ENCODE measurements around the gene ATP8B1. TPM values are rescaled to one million over a fixed set of nuclear protein-coding genes. Genes with fewer than 3 reads are reported as not detected.
"Not testable (repeated sequence)": the region's sequence is repeated elsewhere in the genome, so short reads cannot be mapped to it uniquely, and the experiment has no call there.

The ATP8B1 gene
- total RNA-seq, 1 donor from 2014 or later = 0.16 TPM

DNA sequence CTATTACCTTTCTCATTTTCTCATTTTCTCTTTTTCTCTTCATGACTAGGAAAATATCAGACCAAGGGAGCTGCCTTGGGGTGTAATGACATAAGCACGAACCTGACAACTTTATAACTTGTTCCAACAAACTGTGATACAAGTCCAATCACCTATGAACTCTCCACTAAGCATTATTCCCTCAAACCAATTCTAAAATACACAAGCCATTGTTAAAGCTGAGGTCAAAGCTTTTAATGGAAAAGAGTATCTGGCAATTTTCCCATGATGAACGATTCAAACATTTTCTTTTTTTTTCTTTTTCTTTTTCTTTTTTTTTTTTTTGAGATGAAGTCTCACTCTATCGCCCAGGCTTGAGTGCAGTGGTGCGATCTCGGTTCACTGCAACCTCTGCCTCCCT lies 133.1 kb downstream of the ATP8B1 start:
- Mint-ChIP-seq H3K27me3 (ENCODE audit: insufficient read depth) (no peaks in the 10 kb centered on the region), H3K4me3 (no peak overlapping the region), H3K4me1 (ENCODE audit: low read depth) (peaks cover 6% of the 10 kb centered on the region), H3K36me3 (ENCODE audit: low read depth) (no peaks in the 10 kb centered on the region), H3K9me3 (peaks cover 17% of the 10 kb centered on the region), H3K27ac (no peak overlapping the region)
- no peak for DNase-seq (ENCODE audit: low spot score)
- intact Hi-C loops (cut with micrococcal nuclease) = no loop called here

DNA sequence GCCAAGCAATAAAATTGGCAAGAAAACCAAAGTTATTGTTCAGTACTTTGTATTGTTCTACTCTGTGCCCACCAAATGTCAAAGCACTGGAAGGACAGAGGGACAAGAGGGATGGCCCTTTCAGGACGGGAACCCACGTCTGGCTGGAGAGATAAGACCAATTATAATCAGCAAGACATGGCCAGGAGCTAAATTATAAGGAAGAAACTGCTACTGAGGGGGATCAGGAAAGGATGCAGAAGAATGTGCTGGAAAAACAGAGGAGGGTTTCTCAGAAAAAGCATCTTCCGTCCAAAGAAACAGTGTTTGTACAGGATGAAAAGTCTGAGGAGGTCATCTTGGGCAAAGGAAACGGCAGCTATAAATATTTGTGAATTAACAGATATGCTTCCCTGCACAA lies 135.1 kb downstream of the ATP8B1 start:
- Mint-ChIP-seq H3K27ac (no peak overlapping the region), H3K36me3 (ENCODE audit: low read depth) (no peaks in the 10 kb centered on the region), H3K4me1 (ENCODE audit: low read depth) (peaks cover 6% of the 10 kb centered on the region), H3K9me3 (peaks cover 14% of the 10 kb centered on the region), H3K4me3 (no peak overlapping the region), H3K27me3 (ENCODE audit: insufficient read depth) (no peaks in the 10 kb centered on the region)
- DNase-seq (ENCODE audit: low spot score) = no peak
- intact Hi-C loops (cut with micrococcal nuclease) = no loop called here

DNA sequence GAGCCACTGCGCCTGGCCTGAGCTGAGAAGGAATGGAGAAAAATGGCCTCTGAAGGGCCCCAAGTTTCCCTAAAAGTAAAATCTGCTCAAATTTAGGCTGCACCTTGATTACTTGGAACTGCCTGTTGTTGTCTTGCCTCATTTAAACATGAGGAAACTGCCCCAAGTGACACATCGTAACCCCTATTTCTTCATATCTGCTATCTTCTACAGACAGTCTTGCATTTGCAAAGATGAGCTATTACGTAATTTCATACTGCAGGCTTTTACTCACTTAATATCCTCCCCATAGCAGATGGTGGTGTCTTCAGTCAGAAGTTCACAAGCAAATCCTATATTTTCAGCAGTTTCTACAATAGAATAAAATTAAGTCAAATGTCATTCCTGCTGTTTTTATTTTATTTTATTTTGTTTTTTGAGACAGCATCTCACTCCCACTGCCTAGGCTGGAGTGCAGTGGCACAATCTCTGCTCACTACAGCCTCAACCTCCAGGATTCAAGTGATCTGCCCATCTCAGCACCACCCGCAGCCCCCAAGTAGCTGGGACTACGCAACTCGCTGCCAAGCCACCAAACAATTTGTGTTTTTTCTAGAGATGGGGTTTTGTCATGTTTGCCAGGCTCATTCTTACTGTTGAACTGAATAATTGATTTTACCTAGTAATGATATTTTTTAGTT lies 136.2 kb downstream of the ATP8B1 start:
- Mint-ChIP-seq H3K27ac (no peak overlapping the region), H3K4me3 (no peak overlapping the region), H3K36me3 (ENCODE audit: low read depth) (no peaks in the 10 kb centered on the region), H3K9me3 (peaks cover 9% of the 10 kb centered on the region), H3K27me3 (ENCODE audit: insufficient read depth) (no peaks in the 10 kb centered on the region), H3K4me1 (ENCODE audit: low read depth) (peaks cover 6% of the 10 kb centered on the region)
- DNase-seq (ENCODE audit: low spot score) = no peak
- intact Hi-C loops (cut with micrococcal nuclease) = no loop called here

DNA sequence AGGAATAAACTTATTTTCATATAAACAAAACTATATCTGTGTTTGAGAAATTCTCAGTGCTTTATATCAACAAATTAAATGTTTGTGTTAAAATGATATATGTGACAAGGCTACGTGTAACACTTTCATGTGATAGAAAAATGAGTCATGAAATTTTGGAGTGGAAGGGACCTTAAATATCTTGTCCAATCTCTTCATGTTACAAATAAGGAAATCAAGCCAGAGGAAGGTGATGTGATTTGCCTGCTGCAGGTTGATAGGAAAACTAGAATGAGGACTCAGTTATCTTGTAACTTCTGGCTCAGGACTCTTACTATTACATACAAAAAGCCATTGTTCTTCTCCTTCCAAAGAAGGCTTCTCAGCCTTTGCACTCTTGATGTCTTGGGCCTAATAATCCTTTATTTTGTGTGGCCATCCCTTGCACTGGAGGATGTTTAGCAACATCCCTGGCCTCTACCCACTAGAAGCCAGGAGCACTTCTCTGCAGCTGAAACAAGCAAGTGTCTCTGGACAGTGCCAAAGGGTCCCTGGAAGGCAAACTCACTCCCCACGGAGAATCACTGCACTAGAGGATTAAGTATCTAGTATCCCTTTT lies 138.4 kb downstream of the ATP8B1 start:
- peaks cover 11% of the 10 kb centered on the region for H3K4me1 Mint-ChIP-seq (ENCODE audit: low read depth)
- intact Hi-C loops (cut with micrococcal nuclease) = no loop called here
- H3K27ac Mint-ChIP-seq = no peak overlapping the region
- H3K27me3 Mint-ChIP-seq (ENCODE audit: insufficient read depth) = no peaks in the 10 kb centered on the region
- H3K36me3 Mint-ChIP-seq (ENCODE audit: low read depth) = no peaks in the 10 kb centered on the region
- H3K9me3 Mint-ChIP-seq = peaks cover under 1% of the 10 kb centered on the region
- no peak for DNase-seq (ENCODE audit: low spot score)
- H3K4me3 Mint-ChIP-seq = no peak overlapping the region

- H3K36me3 Mint-ChIP-seq (ENCODE audit: low read depth) = no peaks in the 10 kb centered on the region
- peaks cover 7% of the 10 kb centered on the region for H3K4me1 Mint-ChIP-seq (ENCODE audit: low read depth)
- H3K4me3 Mint-ChIP-seq = no peak overlapping the region
- no peaks in the 10 kb centered on the region for H3K9me3 Mint-ChIP-seq
- no peak for DNase-seq (ENCODE audit: low spot score)
- H3K27ac Mint-ChIP-seq = peak overlapping the region; percentile 1
- no peaks in the 10 kb centered on the region for H3K27me3 Mint-ChIP-seq (ENCODE audit: insufficient read depth)
- intact Hi-C loops (cut with micrococcal nuclease) = no loop called here
Observed at GRCh38 chr18:57660961-57661360, 142.2 kb downstream of the ATP8B1 start.

DNA sequence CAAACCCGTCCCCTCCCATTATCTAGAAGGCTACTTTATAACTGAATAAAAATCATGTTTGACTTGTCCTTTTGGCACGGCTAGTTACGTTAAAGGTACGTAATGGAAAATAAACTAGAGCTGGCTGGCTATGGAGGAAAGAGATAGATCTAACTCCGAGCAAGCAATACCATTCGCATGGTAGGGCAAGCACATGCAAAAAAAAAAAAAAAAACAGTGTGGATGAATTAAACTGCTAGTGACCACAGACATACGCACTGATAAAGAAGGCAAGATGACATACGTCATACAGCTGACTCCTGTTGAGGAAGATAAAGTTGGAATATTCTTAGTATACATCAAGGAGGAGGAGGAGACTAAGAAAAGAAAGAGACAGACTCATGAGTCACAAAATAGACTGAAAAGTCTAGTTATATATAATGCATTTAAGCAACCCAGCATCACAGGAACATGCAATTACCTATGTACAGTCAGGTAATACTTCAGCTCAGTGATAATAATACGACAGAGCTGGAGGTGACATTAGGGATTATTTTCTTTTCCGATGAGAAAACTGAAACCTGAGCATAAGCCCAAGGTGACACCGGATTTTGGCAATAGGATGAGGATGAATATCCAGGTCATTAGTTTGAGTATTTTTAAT lies 143.5 kb downstream of the ATP8B1 start:
- Mint-ChIP-seq H3K4me3 (no peak overlapping the region), H3K9me3 (peaks cover 11% of the 10 kb centered on the region), H3K4me1 (ENCODE audit: low read depth) (peaks cover 4% of the 10 kb centered on the region), H3K36me3 (ENCODE audit: low read depth) (no peaks in the 10 kb centered on the region), H3K27me3 (ENCODE audit: insufficient read depth) (no peaks in the 10 kb centered on the region), H3K27ac (no peak overlapping the region)
- no peak for DNase-seq (ENCODE audit: low spot score)
- intact Hi-C loops (cut with micrococcal nuclease) = no loop called here

DNA sequence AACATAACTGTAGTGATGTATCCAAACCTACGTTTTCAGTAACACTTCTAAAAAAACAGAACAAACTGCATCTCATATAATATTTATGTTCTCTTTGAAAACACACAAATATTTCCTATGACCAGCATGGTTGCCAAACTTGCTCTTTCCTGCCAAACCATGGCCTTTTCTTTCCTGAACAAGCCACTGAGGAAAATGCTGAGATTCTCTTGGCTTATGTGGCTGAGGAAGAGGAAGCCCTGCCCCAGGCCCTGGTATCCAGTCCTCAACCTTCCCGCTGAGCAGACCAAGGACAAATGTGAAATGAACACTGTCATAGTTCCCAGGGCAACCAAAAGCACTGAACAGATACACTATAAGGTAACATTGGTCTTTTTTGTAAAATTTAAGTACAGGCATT lies 145.6 kb downstream of the ATP8B1 start:
- H3K27me3 Mint-ChIP-seq (ENCODE audit: insufficient read depth) = no peaks in the 10 kb centered on the region
- H3K27ac Mint-ChIP-seq = no peak overlapping the region
- H3K4me3 Mint-ChIP-seq = no peak overlapping the region
- H3K4me1 Mint-ChIP-seq (ENCODE audit: low read depth) = peaks cover 4% of the 10 kb centered on the region
- no peak for DNase-seq (ENCODE audit: low spot score)
- H3K9me3 Mint-ChIP-seq = peaks cover 11% of the 10 kb centered on the region
- intact Hi-C loops (cut with micrococcal nuclease) = no loop called here
- H3K36me3 Mint-ChIP-seq (ENCODE audit: low read depth) = no peaks in the 10 kb centered on the region

DNA sequence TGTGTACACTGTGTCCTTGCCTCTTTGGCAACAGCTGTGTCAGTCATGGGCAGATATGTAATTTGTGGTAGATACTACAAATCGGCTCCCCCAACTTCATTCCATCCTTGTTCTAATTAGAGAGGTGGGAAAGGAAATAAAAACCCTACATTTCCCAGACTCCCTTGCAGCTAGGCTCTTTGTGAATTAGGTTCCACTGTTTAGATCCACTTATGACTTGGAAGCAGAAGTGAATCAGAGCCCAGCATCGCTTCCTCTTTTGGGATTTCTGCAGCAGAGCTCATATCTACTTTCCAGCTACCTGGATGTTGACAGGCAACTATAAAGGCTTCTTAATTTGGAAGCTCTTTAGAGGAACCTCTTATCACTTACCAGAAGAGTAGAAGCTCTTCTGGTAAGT lies 147.4 kb downstream of the ATP8B1 start:
- H3K36me3 Mint-ChIP-seq (ENCODE audit: low read depth) = no peaks in the 10 kb centered on the region
- intact Hi-C loops (cut with micrococcal nuclease) = no loop called here
- peaks cover 11% of the 10 kb centered on the region for H3K9me3 Mint-ChIP-seq
- H3K4me1 Mint-ChIP-seq (ENCODE audit: low read depth) = no peaks in the 10 kb centered on the region
- no peak overlapping the region for H3K4me3 Mint-ChIP-seq
- no peaks in the 10 kb centered on the region for H3K27me3 Mint-ChIP-seq (ENCODE audit: insufficient read depth)
- no peak for DNase-seq (ENCODE audit: low spot score)
- H3K27ac Mint-ChIP-seq = no peak overlapping the region

DNA sequence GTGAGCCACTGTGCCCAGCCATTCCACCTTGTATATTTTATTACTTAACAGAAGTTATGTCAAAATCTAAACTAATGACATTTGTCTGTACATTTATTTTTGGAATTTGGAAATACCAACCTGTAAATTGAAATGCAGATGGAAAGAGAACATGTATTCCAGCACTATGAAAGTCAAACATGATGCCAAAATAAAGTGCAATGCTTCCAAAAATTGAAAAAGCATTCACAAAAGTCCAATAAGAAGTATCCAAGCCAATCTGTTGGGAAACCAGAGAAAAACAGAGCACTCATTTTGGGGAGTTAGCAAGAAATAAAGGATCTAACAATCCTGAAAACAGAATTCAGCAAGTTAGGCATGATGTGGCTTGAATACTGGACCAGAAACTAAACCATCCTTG lies 151.2 kb downstream of the ATP8B1 start:
- peaks cover 11% of the 10 kb centered on the region for H3K9me3 Mint-ChIP-seq
- intact Hi-C loops (cut with micrococcal nuclease) = no loop called here

DNA sequence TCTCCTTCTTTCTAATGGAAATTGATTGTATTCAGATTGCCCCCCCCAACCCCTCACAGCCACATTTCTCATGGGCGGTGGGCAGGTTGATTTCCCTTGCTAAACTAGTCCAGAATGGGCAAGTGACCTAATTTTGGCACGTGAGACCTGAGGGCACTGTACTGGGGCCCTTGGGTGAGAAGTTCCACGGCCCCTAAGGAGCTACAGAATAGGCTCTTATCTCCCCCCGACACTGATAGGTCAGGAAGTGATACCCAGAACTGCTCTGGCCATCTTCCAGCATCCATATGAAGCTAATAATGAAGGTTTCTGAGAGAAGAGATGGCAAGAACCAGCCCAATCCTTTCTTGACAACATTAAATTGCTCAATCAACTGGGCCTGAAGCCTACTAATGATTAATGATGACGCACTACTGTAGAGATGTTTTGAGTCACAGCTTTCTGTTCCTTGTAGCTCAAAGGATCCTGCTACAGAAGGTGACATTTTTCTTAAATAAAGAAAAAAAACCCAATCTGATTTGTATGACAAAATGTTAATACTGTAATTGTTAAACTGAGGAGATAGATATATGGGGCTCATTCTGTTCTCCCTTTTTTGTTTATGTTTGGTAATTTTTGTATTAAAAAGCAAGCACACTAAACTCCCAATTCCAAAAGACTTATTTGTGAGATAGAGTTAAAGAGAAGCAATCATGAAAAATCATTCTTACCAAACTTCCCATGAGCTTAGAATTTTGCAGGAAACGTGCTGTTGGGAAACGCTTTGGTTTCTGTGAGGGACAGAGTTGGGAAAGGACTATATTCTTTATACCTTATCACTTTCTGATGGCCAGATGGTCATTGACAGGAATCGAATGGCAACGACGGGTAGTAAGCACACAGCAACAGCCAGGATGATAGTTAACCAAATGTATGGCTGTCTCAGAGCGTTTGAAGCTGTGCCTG lies 153.3 kb downstream of the ATP8B1 start:
- peaks cover 2% of the 10 kb centered on the region for H3K9me3 Mint-ChIP-seq
- peaks cover 2% of the 10 kb centered on the region for H3K36me3 Mint-ChIP-seq (ENCODE audit: low read depth)
- H3K27ac Mint-ChIP-seq = no peak overlapping the region
- no peaks in the 10 kb centered on the region for H3K27me3 Mint-ChIP-seq (ENCODE audit: insufficient read depth)
- no peaks in the 10 kb centered on the region for H3K4me1 Mint-ChIP-seq (ENCODE audit: low read depth)
- DNase-seq (ENCODE audit: low spot score) = no peak
- no peak overlapping the region for H3K4me3 Mint-ChIP-seq
- intact Hi-C loops (cut with micrococcal nuclease) = no loop called here

More for the DNA sequence above, 151.2 kb downstream of the ATP8B1 start:
- H3K27ac Mint-ChIP-seq = no peak overlapping the region
- no peak for DNase-seq (ENCODE audit: low spot score)
- H3K4me3 Mint-ChIP-seq = no peak overlapping the region
- no peaks in the 10 kb centered on the region for H3K27me3 Mint-ChIP-seq (ENCODE audit: insufficient read depth)
- no peaks in the 10 kb centered on the region for H3K36me3 Mint-ChIP-seq (ENCODE audit: low read depth)
- H3K4me1 Mint-ChIP-seq (ENCODE audit: low read depth) = no peaks in the 10 kb centered on the region

DNA sequence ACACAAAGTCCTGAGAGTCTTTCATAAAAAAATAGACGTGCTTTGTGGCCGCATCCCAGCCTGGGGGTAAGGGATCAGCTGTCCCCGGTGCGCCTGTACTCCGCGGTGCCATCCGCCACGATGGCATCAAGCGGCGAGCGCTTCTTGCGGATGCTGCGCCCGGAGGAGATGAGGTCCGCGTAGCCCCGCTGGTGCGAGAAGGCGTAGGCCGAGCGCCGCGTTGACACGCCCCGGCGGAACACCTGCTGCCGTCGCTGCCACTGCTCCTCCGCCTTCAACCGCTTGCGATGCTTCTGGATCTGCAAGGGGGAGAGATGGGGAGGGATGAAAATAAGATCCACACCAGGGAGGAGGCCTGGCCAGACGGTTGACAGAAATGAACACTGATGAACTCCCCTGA lies 154.7 kb downstream of the ATP8B1 start:
- Mint-ChIP-seq H3K4me3 (no peak overlapping the region), H3K4me1 (ENCODE audit: low read depth) (no peaks in the 10 kb centered on the region)
- intact Hi-C loops (cut with micrococcal nuclease) = no loop called here

DNA sequence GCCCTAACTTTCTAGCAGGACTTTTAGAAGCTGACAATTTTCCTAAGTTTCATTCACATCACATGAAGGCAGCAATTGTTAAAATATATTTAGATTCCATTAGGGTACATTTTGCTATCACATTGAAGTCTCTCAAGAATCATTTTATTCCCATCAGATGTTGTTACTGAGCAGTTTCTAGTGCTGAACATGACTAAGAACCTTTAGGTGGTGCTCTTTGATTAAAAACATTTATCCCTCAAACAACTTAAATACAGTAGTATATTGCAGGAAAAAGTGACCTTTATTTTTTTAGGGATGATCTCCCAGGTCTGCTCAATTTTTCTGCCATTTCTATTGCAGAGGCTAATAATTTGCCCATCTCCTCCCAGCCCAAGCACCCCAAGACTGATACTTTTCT lies 158.6 kb downstream of the ATP8B1 start:
- Mint-ChIP-seq H3K4me1 (ENCODE audit: low read depth) (peaks cover 4% of the 10 kb centered on the region), H3K27ac (no peak overlapping the region), H3K36me3 (ENCODE audit: low read depth) (peaks cover 14% of the 10 kb centered on the region), H3K4me3 (no peak overlapping the region), H3K27me3 (ENCODE audit: insufficient read depth) (no peaks in the 10 kb centered on the region), H3K9me3 (peaks cover 5% of the 10 kb centered on the region)
- intact Hi-C loops (cut with micrococcal nuclease) = no loop called here
- DNase-seq (ENCODE audit: low spot score) = no peak

More for the DNA sequence above, 154.7 kb downstream of the ATP8B1 start:
- H3K27ac Mint-ChIP-seq = no peak overlapping the region
- DNase-seq (ENCODE audit: low spot score) = no peak
- no peaks in the 10 kb centered on the region for H3K27me3 Mint-ChIP-seq (ENCODE audit: insufficient read depth)
- peaks cover 2% of the 10 kb centered on the region for H3K36me3 Mint-ChIP-seq (ENCODE audit: low read depth)
- no peaks in the 10 kb centered on the region for H3K9me3 Mint-ChIP-seq

- H3K9me3 Mint-ChIP-seq; H3K27ac Mint-ChIP-seq; H3K4me3 Mint-ChIP-seq; H3K27me3 Mint-ChIP-seq (ENCODE audit: insufficient read depth); intact Hi-C loops (cut with micrococcal nuclease); H3K4me1 Mint-ChIP-seq (ENCODE audit: low read depth); DNase-seq (ENCODE audit: low spot score): not testable (repeated sequence)
- peaks cover 14% of the 10 kb centered on the region for H3K36me3 Mint-ChIP-seq (ENCODE audit: low read depth)
Observed at GRCh38 chr18:57643726-57644125, 159.4 kb downstream of the ATP8B1 start.

Data from activated T-helper 1 cell treated with anti-CD3 and anti-CD28 coated beads, Interleukin-12 subunit alpha, Interleukin-12 subunit beta, Interleukin-2, Interleukin-4 antibody, amounts not matched to agents 30 ng/mL and 10 ng/mL and 1 ng/mL, durations not matched to agents 14 hours and 24 hours and 36 hours (primary cell).